Activated T-cell treated with anti-CD3 and anti-CD28 coated beads for 4 hours (primary cell): ENCODE data around the gene SNRK.
"Not testable (repeated sequence)": the region's sequence is repeated elsewhere in the genome, so short reads cannot be mapped to it uniquely, and the experiment has no call there.

Source experiments
- DNase-seq: peaks from one replicate; pipeline ENCODE4 v3.0.0-alpha.2; 2020

The SNRK gene

GRCh38 chr3:43348852-43349574, 62.7 kb downstream of the SNRK start:
- no peak for DNase-seq

GRCh38 chr3:43349716-43350115, 63.4 kb downstream of the SNRK start:
- no peak for DNase-seq

- DNase-seq = no peak
Observed at GRCh38 chr3:43353393-43353792, 67.1 kb downstream of the SNRK start.

GRCh38 chr3:43353923-43354670, 67.8 kb downstream of the SNRK start:
- no peak for DNase-seq

GRCh38 chr3:43356033-43356432, 69.7 kb downstream of the SNRK start:
- DNase-seq = not testable (repeated sequence)

- DNase-seq = no peak
Observed at GRCh38 chr3:43361077-43361476, 74.7 kb downstream of the SNRK start.

GRCh38 chr3:43362183-43362582, 75.8 kb downstream of the SNRK start:
- DNase-seq = no peak

GRCh38 chr3:43362961-43363360, 76.6 kb downstream of the SNRK start:
- DNase-seq = no peak

GRCh38 chr3:43363621-43364266, 77.4 kb downstream of the SNRK start:
- DNase-seq = no peak

- DNase-seq = no peak
Observed at GRCh38 chr3:43364494-43364893, 78.2 kb downstream of the SNRK start.

GRCh38 chr3:43364926-43365325, 78.6 kb downstream of the SNRK start:
- DNase-seq = no peak

- DNase-seq = no peak
Observed at GRCh38 chr3:43365601-43366305, 79.4 kb downstream of the SNRK start.

GRCh38 chr3:43366481-43366880, 80.1 kb downstream of the SNRK start:
- no peak for DNase-seq

GRCh38 chr3:43366885-43367284, 80.5 kb downstream of the SNRK start:
- DNase-seq = no peak

- no peak for DNase-seq
Observed at GRCh38 chr3:43369404-43370292, 83.3 kb downstream of the SNRK start.

GRCh38 chr3:43370293-43370980, 84.1 kb downstream of the SNRK start:
- DNase-seq = no peak

GRCh38 chr3:43371494-43371893, 85.2 kb downstream of the SNRK start:
- no peak for DNase-seq

GRCh38 chr3:43372007-43372740, 85.8 kb downstream of the SNRK start:
- DNase-seq = no peak

- DNase-seq = no peak
Observed at GRCh38 chr3:43372809-43373559, 86.6 kb downstream of the SNRK start.

- no peak for DNase-seq
Observed at GRCh38 chr3:43373560-43373928, 87.2 kb downstream of the SNRK start.
